Left renal pelvis (tissue), 4 donors: ENCODE results near the gene RAP1B. TPM values are rescaled to one million over a fixed set of nuclear protein-coding genes. Genes with fewer than 3 reads are reported as not detected.
"Not testable (repeated sequence)": the region's sequence is repeated elsewhere in the genome, so short reads cannot be mapped to it uniquely, and the experiment has no call there.

Source experiments
- DNase-seq, 4 donors: peaks; one replicate each; pipeline ENCODE4 v3.0.0-alpha.2; 2013; ENCODE audit warnings: low read depth in 4 of 4, low spot score in 3 of 4
- polyA plus RNA-seq, 4 donors: library from polyadenylated mRNA; unstranded; fragments of 120-200 nt; gene quantifications; one replicate each; pipeline ENCODE4 v1.2.1, GENCODE V29; 2013; ENCODE audit not compliant: insufficient read length in 4 of 4

The RAP1B gene
- polyA plus RNA-seq, 4 donors, result 171 to 220 (median 208) TPM

DNA sequence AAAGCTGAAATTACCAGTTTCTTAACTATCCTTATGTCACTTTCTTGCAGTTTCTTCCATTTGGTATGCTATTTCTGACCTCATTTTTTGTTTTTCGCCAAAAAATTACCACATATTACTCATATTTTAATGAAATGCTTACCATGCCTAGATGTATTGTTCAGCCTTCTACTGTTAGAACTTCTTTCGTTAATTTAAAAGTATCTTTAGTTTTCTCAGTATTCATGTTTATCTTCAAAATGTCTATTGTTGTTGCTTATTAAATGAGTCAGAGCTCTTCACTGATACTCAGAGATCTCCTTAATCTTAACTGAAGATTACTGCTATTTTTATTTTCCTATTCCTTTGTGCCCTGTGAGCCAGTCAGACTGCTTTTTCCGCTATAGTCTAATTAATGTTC lies 20.5 kb downstream of the RAP1B start:
- no peak for DNase-seq

DNA sequence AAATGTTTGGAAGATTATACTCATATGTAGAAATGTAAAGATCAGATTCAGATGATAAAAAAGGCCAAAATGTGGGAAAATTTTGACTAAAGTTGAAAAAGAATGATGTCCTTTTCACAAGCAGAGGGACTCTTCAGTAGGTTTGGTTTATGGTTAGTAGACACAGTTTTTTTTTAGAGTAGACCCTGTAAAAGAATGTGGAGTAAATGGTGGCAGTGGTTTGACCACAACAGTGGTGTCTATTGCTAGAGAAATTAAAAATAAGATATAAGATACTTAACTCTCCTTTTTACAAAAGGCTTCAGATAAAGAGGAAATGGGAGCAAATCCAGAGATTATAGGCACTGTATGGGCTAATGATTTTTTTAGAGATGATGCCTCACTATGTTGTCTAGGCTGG lies 21.8 kb downstream of the RAP1B start:
- DNase-seq, result no peak

DNA sequence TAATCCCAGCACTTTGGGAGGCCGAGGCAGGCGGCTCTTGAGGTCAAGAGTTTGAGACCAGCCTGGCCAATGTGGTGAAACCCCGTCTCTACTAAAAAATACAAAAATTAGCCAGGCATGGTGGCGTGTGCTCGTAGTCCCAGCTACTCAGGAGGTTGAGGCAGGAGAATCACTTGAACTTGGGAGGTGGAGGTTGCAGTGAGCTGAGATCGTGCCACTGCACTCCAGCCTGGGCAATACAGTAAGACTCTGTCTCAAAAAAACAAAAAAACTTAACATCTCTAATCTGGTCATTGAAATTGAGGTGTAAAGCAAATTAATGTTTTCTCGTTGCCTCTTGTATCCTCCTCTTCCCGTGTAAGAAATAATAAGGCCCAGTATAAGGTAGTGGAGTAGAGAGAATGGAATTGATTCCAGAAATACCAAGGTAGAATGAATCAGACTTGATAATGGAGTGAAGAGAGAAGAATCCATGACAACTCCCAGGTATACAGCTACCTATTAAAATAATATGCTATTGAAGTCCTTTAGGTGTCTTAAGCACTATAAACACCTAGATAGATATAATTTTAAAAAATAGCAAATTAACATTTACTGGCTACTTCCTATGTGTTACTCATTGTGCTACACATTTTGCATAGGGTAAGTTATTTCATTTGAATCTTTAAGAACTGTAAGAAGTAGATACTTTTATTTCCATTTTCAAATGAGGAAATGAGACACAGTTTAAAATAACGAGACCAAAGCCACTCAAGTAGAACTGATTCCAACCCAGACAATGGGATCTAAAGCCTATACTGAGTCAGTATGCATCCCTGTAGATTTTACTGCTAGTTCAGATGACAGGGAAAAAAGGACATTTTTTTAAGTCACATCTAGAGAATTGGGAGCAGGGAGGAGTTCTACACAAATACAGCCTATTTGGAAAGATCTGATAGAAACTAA lies 23.2 kb downstream of the RAP1B start:
- no peak for DNase-seq

DNA sequence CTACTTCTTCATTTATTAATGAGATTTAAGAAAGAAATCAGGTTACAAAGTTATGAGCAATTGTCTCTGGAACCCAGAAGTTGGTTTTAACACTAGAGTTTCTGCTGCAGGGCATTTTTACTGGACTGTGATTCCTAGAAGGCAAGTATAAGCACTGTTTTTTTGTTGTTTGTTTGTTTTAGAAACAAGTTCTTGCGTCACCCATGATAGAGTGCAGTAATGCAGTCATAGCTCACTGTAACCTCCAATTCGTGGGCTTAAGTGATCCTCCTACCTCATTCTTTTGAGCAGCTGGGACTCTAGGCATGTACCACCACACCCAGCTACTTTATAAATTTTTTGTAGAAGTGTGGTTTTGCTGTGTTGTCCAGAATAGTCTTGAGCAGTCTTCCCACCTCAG lies 25.6 kb downstream of the RAP1B start:
- no peak for DNase-seq

DNA sequence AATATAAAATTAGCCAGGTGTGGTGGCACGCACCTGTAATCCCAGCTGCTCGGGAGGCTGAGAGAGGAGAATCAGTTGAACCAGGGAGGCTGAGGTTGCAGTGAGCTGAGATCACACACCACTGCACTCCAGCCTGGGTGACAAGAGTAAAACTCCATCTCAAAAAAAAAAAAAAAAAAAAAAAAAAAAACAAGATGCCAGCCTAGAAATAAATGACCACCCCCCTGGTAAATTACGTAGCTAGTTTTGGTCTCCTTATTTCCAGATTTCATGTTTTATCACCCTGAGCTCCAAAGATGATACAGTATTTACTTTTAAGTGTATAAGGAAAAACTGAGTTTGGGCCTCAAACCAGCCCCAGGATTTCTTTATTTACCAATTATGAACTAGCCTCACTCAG lies 26.7 kb downstream of the RAP1B start:
- not testable (repeated sequence) for DNase-seq

DNA sequence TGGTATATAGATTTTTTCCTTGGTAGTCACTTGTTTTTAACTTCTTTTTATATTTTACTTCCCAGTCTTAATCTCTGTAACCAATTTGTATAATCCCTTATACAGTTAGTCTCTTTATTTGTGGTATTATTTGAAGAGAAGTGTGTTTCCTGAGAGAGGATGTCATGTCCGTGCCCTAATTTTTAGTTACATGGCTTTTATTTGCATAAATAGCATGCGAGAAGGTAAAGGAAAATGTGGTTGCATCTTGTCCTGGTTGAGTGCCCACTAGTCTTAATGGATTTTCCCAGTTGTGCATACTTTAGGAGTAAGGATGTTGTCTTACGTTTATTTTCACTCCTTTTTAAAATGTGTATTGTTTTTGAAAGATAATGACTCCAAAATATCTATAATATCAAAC lies 27.5 kb downstream of the RAP1B start:
- no peak for DNase-seq

DNA sequence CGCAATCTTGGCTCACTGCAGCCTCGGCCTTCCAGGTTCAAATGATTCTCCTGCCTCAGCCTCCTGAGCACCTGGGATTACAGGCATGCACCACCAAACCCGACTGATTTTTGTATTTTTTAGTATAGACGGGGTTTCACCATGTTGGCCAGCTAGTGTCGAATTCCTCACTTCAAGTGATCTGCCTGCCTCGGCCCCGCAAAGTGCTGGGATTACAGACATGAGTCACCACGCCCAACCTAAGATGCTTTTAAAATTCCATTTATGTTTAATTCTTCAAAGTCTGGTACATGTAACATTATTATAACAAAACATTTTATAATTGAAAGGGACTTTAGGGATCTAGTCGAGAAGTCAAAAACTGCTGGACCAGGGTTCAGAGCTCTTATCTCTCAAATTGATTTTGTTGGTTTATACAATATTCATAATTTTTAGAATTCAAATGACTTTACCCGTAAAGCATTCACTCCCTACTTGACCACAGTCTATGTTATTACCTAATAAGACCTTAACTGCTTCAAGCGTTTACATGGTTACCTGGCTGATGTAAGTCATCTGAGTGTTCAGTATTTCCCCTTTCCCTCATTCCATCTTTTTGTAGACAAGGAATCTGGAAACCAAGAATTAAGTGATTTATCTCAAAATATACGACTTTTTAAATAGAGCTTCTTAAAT lies 28.2 kb downstream of the RAP1B start:
- no peak for DNase-seq

DNA sequence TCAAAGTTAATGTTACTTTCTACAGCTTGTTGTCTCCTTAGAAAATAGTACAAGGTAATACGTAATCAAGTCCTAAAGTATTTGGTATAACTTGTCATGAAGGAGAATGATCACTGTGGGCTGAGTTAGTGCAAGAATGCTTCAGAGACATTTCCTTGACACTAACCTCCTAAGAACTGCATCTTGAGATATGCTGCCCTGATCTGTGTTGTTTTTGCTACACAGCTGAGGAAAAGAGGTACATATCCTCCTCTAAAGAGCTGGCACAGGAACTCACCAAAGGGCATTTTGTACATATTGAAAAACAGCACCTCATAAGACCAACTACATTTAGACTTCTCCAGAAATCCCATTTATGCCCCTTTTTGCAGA lies 28.7 kb downstream of the RAP1B start:
- DNase-seq, result no peak

DNA sequence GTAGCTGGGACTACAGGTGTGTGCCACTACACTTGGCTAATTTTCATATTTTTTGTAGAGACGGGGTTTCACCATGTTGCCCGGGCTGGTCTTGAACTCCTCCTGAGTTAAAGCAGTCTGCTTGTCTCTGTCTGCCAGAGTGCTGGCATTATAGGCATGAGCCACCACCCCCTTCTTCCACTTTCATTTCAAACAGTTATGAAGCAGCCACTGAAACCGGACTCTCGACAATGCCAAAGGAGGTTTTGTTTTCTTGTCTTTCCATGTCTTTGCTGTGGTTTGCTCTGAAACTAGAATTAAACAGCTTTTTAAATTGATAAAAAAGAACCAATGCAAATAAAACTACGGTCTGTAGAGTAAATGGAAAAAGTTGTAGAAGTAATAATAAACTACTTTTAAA lies 30.4 kb downstream of the RAP1B start:
- no peak for DNase-seq

DNA sequence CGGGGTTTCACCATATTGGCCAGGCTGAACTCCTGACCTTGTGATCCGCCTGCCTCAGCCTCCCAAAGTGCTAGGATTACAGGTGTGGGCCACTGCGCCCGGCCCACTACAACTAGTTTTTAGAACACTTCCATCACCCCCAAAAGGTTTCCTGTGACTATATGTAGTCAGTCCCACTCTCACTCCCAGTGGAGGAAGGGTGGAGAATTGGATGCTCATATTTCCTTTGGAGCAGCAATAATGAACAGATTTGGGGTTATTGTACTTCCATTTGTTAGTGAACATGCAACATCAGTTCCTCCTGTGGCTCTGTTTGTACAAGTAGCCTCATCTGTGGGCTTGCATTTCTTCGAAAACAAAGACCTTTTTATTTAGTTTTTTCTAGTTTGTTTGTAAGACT lies 35.8 kb downstream of the RAP1B start:
- DNase-seq, result no peak

DNA sequence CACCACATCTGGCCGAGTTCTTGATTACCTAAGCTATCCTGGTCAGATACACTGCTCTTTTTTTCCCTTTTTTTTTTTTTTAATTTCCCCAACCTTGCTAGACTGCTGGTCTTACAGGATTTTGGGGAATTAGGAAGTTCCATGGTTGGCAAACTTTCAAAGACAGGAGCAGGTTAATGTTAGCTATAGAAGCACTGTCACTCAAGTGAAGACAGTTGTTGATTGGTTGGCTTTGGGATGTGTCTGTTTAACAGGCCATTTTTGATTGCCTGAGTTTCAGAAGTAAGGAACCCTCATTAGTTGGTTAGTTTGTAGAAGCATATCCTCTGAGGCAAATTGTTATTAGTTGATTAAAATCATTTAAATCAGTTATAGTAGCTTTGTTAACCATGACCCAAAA lies 36.8 kb downstream of the RAP1B start:
- DNase-seq, result no peak

DNA sequence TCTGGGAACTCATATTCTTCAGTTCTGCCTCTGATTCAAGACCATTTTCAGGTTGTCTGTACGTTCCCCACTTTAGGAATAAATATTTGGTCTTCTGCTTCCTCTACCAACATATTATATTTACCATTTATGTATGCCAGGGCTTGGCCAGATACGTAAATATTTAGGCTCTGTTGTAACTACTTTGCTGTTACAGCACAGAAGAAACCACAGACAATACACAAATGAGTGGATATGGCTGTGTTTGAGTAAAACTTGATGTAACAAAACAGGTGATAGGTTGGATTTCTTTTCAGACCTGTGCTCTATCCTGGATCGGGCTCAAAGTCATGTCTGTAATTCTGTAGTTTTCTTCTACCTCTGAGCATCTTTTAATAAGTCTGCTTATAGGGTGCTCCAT lies 37.5 kb downstream of the RAP1B start:
- no peak for DNase-seq

DNA sequence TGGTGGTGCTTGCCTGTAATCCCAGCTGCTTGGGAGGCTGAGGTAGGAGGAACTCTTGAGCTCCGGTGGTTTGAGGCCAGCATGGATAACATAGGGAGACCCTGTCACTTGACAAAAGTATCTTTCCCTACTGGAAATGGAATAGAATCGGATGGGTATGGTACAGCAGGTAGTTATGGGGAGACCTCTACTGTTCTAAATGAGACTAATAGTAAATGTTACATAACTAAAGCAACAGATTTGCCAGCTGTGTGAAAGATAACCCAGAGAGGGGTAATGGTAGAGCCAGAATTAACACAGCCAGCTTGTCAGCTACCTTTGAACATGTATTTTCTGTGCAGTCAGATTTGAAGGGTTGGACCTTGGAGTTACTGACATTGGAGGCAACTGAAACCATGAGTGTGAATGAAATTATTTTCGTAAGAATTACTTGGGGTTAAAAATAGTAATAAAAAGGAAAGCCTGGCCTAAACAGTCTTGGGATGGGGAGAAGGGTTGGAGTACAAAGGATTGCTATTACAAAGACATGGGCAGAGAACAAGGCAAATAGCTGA lies 54.4 kb downstream of the RAP1B start:
- no peak for DNase-seq

DNA sequence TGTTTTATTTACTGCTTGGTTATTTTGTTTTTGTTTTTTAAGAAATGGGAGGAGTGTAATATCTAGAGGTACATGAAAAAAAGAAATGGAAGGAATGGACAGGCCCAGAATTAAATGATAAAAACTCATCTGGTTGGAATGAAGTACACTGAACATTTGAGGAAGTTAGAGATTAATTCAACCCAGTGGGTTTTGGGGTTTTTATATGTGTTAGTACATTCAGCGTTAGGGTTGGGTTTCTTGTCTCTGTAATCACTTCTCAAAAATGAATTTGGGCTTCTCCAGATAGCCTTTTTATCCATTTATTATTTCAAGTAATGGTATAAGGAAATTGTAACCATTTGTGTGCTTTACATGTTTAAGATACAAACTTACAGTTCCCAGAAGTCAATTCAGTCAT lies 56.6 kb downstream of the RAP1B start:
- no peak for DNase-seq

DNA sequence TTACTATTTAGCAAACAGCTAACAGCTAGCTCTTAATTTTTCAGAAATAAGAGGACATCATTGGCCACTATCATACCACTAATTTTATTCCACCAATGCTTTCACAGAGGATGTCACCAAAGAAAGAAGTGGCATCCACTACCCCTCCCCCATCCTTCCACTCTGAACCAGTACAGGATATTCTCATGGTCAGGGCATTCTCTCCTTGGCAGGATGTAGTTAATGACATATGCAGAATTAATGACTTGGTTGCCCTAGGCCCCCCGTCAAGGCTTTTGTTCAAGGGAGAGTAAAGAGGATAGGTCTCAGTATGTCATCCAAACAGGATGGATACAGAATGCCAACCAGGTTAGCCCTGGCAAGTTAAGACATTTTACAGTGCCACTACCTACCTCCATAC lies 57.2 kb downstream of the RAP1B start:
- DNase-seq, result no peak

DNA sequence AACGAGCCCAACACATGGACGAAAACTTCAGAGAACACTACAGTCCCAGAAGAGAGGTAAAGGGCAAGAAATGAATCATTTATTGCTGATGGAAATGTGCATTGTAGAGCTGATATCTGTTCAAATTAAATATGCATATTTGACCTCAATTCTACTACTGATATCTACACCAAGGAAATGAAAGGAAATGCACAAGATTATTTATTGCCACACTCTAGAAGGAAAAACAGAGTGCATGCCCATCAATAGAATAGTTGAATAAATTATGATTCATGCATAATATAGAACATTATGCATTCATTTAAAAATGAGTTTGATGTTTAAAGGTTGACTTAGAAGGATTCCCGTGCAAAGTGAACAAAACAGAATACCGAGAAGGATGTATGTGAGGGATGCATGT lies 60.5 kb downstream of the RAP1B start:
- DNase-seq, result no peak

DNA sequence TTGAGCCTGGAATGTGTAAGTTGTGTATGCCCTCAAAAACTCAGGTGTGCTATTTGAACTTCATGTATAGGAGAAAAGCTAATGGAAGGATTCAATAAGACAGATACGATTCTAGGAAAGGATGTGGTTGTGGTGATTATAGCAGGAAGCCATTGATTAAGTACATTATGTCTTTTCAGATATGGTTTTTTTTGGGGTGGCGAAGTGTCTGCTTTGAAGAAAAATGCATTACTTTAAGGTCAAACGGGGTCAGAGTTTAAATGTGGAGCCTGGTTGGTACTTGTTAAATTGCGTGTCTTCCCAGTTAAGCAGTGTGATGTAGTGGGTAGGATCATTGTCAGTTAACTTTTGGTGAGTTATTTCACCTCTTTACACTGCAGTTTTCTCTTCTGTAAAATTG lies 63.1 kb downstream of the RAP1B start:
- no peak for DNase-seq

DNA sequence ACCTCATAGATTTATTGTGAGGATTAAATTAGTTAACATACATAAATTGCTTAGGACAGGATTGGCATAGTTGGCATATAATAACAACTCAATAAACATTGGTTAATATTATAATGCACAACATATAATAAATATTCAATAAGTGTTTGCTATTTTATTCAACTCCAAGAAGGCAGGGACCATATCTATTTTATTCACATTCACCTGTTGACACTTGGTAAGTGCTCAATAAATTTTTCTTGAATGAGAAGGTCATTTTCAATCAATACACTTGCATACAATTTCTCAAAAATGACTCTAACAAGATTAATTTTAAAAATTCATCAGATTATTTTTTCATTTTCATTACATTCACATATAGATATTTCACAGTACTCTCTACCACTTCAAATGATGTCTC lies 63.7 kb downstream of the RAP1B start:
- no peak for DNase-seq

DNA sequence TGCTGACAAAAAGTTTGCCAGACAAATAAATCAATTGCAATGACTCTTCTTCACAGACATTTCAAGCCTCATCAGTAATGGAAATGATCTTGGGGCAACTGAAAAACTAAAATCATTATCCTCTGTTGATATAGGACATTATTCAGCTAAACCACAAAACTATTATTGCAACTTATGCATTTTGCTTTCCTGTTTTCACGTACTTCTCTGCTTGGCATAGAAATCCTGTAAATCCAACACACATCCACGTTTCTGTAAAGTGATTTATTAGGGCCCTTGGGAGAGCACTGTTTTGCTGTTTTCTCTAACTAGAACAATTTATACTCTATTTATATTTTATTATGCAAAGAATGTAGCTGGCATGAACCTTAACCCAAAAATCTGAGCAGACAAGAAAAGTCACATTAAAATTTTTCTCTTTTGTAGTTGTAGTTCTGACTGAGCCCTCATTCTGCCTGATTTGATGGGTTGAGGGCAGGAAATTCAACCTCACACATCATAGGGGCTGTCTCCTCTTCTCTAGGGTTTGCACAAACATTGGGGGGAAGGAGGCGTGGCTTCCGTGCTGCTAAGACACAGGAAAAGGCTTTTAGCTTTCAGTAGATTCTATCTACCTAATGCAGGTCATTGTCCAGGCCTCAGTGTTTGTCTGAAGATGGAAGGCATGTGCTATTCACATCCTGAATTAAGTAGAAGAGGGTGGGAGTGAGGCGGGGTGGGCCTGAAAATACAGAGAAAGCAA lies 64.6 kb downstream of the RAP1B start:
- no peak for DNase-seq

DNA sequence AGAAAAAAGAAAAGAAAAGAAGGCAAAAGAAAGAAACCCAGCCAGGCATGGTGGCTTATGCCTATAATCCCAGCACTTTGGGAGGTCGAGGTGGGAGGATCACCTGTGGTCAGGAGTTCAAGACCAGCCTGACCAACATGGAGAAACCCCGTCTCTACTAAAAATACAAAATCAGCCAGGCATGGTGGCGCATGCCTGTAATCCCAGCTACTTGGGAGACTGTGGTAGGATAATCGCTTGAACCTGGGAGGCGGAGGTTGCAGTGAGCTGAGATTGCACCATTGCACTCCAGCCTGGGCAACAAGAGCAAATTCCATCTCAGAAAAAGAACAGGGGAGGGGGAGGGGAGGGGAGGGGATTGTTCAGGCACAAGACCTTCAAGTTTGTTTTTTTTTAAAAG lies 66.2 kb downstream of the RAP1B start:
- DNase-seq, result not testable (repeated sequence)

DNA sequence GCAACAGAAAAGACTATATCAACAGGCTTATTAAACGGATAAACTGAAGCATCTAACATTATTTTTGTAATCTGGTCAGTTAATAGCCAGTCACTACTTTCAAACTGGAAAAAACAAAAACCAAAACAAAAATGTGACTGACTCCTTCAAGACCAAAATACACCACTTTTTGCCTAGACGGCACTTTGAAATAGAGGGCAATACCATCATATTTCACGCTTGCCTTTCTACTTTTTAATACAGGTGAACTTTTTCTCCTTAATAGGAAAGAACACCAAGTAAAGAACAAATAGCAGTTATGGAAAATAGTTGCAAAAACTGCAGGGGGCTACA lies 75.5 kb downstream of the RAP1B start:
- DNase-seq, result no peak
